CD4-positive, alpha-beta T cell treated with Interleukin-15 for 4 hours (primary cell): Measurements from ENCODE around the gene PRUNE2.
"Not testable (repeated sequence)": the region's sequence is repeated elsewhere in the genome, so short reads cannot be mapped to it uniquely, and the experiment has no call there.

Experiments
- DNase-seq: peaks from one replicate; pipeline ENCODE4 v3.0.0-alpha.2; 2020; ENCODE audit warnings: low spot score

PRUNE2 gene

GRCh38 chr9:76868897-76869296, 37.0 kb downstream of the PRUNE2 start:
- DNase-seq = no peak

GRCh38 chr9:76866689-76867088, 39.2 kb downstream of the PRUNE2 start:
- DNase-seq = no peak

- no peak for DNase-seq
Measured at GRCh38 chr9:76863832-76864231, 42.1 kb downstream of the PRUNE2 start.

- DNase-seq = no peak
Measured at GRCh38 chr9:76859860-76860259, 46.1 kb downstream of the PRUNE2 start.

GRCh38 chr9:76858248-76858647, 47.7 kb downstream of the PRUNE2 start:
- not testable (repeated sequence) for DNase-seq

- DNase-seq = no peak
Measured at GRCh38 chr9:76856016-76856415, 49.9 kb downstream of the PRUNE2 start.

- no peak for DNase-seq
Measured at GRCh38 chr9:76855015-76855414, 50.9 kb downstream of the PRUNE2 start.

GRCh38 chr9:76852026-76852425, 53.9 kb downstream of the PRUNE2 start:
- DNase-seq = no peak

- no peak for DNase-seq
Measured at GRCh38 chr9:76846297-76846696, 59.6 kb downstream of the PRUNE2 start.

- no peak for DNase-seq
Measured at GRCh38 chr9:76845254-76845653, 60.7 kb downstream of the PRUNE2 start.

- no peak for DNase-seq
Measured at GRCh38 chr9:76835571-76836283, 70.2 kb downstream of the PRUNE2 start.

- no peak for DNase-seq
Measured at GRCh38 chr9:76828447-76828846, 77.5 kb downstream of the PRUNE2 start.

GRCh38 chr9:76827296-76828080, 78.4 kb downstream of the PRUNE2 start:
- no peak for DNase-seq

GRCh38 chr9:76820431-76820830, 85.5 kb downstream of the PRUNE2 start:
- DNase-seq = no peak

- no peak for DNase-seq
Measured at GRCh38 chr9:76818271-76818670, 87.6 kb downstream of the PRUNE2 start.

- DNase-seq = no peak
Measured at GRCh38 chr9:76817489-76817888, 88.4 kb downstream of the PRUNE2 start.

- DNase-seq = no peak
Measured at GRCh38 chr9:76812591-76812990, 93.3 kb downstream of the PRUNE2 start.

GRCh38 chr9:76810377-76810957, 95.4 kb downstream of the PRUNE2 start:
- no peak for DNase-seq

- DNase-seq = no peak
Measured at GRCh38 chr9:76808636-76809035, 97.3 kb downstream of the PRUNE2 start.

GRCh38 chr9:76803762-76804161, 102.2 kb downstream of the PRUNE2 start:
- no peak for DNase-seq

- no peak for DNase-seq
Measured at GRCh38 chr9:76803083-76803482, 102.8 kb downstream of the PRUNE2 start.

- no peak for DNase-seq
Measured at GRCh38 chr9:76800901-76801300, 105.0 kb downstream of the PRUNE2 start.

- DNase-seq = no peak
Measured at GRCh38 chr9:76799473-76799872, 106.4 kb downstream of the PRUNE2 start.
